ENCODE data around the gene DHRS7C.
A peak's percentile ranks its signal among the peaks of the same experiment; 100 is the strongest.

DHRS7C gene

GRCh38 chr17:9818760-9819159, 27.4 kb upstream of the DHRS7C start:
- TF ChIP-seq, protein P1, sequence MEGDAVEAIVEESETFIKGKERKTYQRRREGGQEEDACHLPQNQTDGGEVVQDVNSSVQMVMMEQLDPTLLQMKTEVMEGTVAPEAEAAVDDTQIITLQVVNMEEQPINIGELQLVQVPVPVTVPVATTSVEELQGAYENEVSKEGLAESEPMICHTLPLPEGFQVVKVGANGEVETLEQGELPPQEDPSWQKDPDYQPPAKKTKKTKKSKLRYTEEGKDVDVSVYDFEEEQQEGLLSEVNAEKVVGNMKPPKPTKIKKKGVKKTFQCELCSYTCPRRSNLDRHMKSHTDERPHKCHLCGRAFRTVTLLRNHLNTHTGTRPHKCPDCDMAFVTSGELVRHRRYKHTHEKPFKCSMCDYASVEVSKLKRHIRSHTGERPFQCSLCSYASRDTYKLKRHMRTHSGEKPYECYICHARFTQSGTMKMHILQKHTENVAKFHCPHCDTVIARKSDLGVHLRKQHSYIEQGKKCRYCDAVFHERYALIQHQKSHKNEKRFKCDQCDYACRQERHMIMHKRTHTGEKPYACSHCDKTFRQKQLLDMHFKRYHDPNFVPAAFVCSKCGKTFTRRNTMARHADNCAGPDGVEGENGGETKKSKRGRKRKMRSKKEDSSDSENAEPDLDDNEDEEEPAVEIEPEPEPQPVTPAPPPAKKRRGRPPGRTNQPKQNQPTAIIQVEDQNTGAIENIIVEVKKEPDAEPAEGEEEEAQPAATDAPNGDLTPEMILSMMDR (conservative IDR thresholded peaks at IDR 0.05; ENCODE audit: low read depth, low read length), result no peak
- H3K4me3 ChIP-seq (ENCODE audit: low read length), result no peak overlapping the region
- DNase-seq (ENCODE audit: low read depth), result no peak

DNA sequence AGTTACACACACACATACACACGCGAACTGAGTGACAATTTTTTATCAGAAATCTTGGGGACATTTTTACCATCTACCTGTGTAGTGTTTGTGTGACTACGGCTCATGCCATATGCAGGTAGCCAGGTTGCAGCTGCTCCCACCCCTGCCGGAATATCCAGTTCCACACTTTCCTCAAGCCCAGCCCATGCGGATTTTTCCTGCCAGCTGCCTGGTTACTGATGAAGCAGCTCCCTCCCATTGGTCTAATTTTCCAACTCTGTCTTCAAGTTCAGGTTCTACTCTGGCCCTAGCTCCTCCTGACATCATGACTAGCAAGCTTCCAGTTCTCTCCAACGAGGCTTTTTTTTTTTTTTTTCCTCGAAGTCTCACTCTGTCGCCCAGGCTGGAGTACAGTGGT, 25.7 kb upstream of the DHRS7C start:
- TF ChIP-seq, protein P1 (conservative IDR thresholded peaks at IDR 0.05; ENCODE audit: low read depth, low read length), result no peak
- H3K4me3 ChIP-seq (ENCODE audit: low read length), result no peak overlapping the region
- no peak for DNase-seq (ENCODE audit: low read depth)

GRCh38 chr17:9816472-9816871, 25.1 kb upstream of the DHRS7C start:
- no peak overlapping the region for H3K4me3 ChIP-seq (ENCODE audit: low read length)
- no peak for DNase-seq (ENCODE audit: low read depth)
- TF ChIP-seq, protein P1 (conservative IDR thresholded peaks at IDR 0.05; ENCODE audit: low read depth, low read length), result no peak

- TF ChIP-seq, protein P1 (conservative IDR thresholded peaks at IDR 0.05; ENCODE audit: low read depth, low read length), result no peak
- H3K4me3 ChIP-seq (ENCODE audit: low read length), result no peak overlapping the region
- peak; percentile 51 for DNase-seq (ENCODE audit: low read depth)
These were observed 23.0 kb upstream of the DHRS7C start for GRCh38 chr17:9814337-9814945.

- no peak for DNase-seq (ENCODE audit: low read depth)
- no peak overlapping the region for H3K4me3 ChIP-seq (ENCODE audit: low read length)
- TF ChIP-seq, protein P1 (conservative IDR thresholded peaks at IDR 0.05; ENCODE audit: low read depth, low read length), result no peak
These were observed 21.8 kb upstream of the DHRS7C start for GRCh38 chr17:9813166-9813565.

DNA sequence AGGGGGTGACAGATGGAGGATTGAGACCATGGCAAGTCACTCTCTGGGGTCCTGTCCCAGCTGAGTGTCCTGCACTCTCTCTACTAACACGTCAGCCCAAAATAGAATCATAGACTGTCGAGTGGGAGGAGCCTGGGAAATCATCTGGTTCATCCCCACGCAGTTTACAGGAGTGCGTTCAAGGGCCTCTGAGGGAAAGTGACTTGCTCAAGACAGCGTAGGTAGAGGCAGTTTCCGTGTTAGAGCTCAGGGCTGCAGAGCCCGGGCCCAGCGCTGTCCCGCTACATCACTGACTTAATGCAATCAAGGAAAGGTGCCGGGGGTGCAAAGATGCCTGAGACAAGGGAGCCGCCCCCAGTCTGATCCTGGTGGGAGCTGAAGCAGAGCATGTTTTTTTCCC, 20.1 kb upstream of the DHRS7C start:
- DNase-seq (ENCODE audit: low read depth), result no peak
- TF ChIP-seq, protein P1 (conservative IDR thresholded peaks at IDR 0.05; ENCODE audit: low read depth, low read length), result no peak
- no peak overlapping the region for H3K4me3 ChIP-seq (ENCODE audit: low read length)

- H3K4me3 ChIP-seq (ENCODE audit: low read length), result no peak overlapping the region
- no peak for DNase-seq (ENCODE audit: low read depth)
- TF ChIP-seq, protein P1 (conservative IDR thresholded peaks at IDR 0.05; ENCODE audit: low read depth, low read length), result no peak
These were observed 19.7 kb upstream of the DHRS7C start for GRCh38 chr17:9811086-9811485.

Data from retinal pigment epithelial cell (primary cell).